Measurements from ENCODE around the gene KRTAP10-8.

- TF ChIP-seq CTCF (IDR thresholded peaks at IDR 0.05) (no peak), POLR2AphosphoS5 (IDR thresholded peaks at IDR 0.05; ENCODE audit: low read depth, low read length) (no peak), SIN3A (IDR thresholded peaks at IDR 0.05; ENCODE audit: borderline replicate concordance, insufficient read depth, low read depth, low read length) (no peak)
Observed at GRCh38 chr21:44581158-44581557, 30.7 kb upstream of the KRTAP10-8 start.
